GM10248 (cell line): ENCODE data around the gene SCAI.
"Not testable (repeated sequence)": the region's sequence is repeated elsewhere in the genome, so short reads cannot be mapped to it uniquely, and the experiment has no call there.

Experiments
- CTCF ChIA-PET: fragments of 300-600 bp; sonication (Branson Sonifier 250); formaldehyde crosslinking; extraction: SDS; loops from one replicate; lab custom pipeline; 2021; ENCODE audit warnings: antibody characterized with exemption; lab: Yijun Ruan, JAX
- POLR2A ChIA-PET: fragments of 350-650 bp; sonication (Branson Sonifier 250); formaldehyde crosslinking; extraction: SDS; loops from one replicate; lab custom pipeline; 2020; ENCODE audit warnings: antibody characterized with exemption; lab: Yijun Ruan, JAX
- DNase-seq: peaks from one replicate; pipeline ENCODE4 v3.0.0; 2012; ENCODE audit errors: extremely low spot score
- CTCF ChIP-seq: IDR thresholded peaks from 2 replicates; pipeline ENCODE4 v1.5.1; 2012; ENCODE audit warnings: mild to moderate bottlenecking, low read depth; ENCODE audit errors: extremely low read depth, missing control alignments, control extremely low read depth

The SCAI gene

GRCh38 chr9:124928116-124928515 is 215.2 kb downstream of the SCAI start:
- no peak for TF ChIP-seq CTCF
- POLR2A ChIA-PET = no interaction called here
- no peak for DNase-seq
- CTCF ChIA-PET = no interaction called here

DNA sequence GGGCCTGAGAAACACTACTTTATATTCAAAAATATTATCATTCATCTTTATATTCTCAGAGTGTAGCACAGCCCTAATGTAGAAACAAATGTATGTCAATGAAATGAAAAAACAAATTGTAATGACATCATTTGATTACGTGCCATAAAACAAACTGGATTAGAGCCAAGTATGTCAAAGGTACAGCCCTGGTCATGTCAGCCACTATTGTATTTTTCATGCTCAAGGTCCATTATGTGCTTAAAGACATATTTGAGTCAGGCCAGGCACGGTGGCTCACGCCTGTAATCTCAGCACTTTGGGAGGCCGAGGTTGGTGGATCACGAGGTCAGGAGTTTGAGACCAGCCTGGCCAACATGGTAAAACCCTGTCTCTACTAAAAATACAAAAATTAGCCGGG is 222.9 kb downstream of the SCAI start:
- POLR2A ChIA-PET, DNase-seq: not testable (repeated sequence)
- CTCF ChIA-PET = interaction anchor here (1.3 to 2.4 kb wide), 3 partner anchors 9 to 13 kb away, joined by 3 to 12 read pairs (median 4); no protein-coding TSS in a partner anchor

GRCh38 chr9:124914753-124915405 is 228.4 kb downstream of the SCAI start:
- POLR2A ChIA-PET = no interaction called here

GRCh38 chr9:124913378-124913777 is 229.9 kb downstream of the SCAI start:
- ChIA-PET POLR2A (no interaction called here), CTCF (no interaction called here)
- DNase-seq = no peak
- no peak for TF ChIP-seq CTCF

More at GRCh38 chr9:124914753-124915405, 228.4 kb downstream of the SCAI start:
- no peak for TF ChIP-seq CTCF
- no peak for DNase-seq
- CTCF ChIA-PET = no interaction called here

GRCh38 chr9:124911766-124912165 is 231.6 kb downstream of the SCAI start:
- CTCF ChIA-PET = interaction anchor here (0.9 to 1.7 kb wide), 4 partner anchors 9 to 232 kb away, joined by 3 to 5 read pairs (median 4); partner anchors contain the start of gene SCAI

DNA sequence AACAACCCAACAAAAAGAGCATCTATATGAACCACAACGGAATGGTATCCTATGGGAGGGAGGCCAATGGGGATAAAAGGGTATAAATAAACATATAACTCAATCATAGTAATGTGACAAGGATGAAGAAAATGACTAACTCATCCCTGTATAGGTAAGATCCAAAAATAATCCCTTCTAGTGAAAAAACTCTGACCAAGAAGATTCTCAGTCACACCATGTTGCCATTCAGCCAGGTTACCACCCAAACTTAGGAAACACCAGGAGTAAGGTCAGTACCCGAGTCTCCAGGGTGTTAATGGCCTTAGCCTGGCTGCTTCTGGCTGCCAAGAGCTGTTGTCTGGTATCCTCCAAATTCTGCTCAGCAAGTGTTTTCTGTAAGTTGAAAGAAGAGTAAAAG is 235.2 kb downstream of the SCAI start:
- no peak for DNase-seq
- POLR2A ChIA-PET = no interaction called here
- CTCF ChIA-PET = interaction anchor here (1.2 to 1.5 kb wide), 2 partner anchors 14 to 250 kb away, joined by 3 read pairs; no protein-coding TSS in a partner anchor
- no peak for TF ChIP-seq CTCF

More at GRCh38 chr9:124911766-124912165, 231.6 kb downstream of the SCAI start:
- no peak for TF ChIP-seq CTCF
- POLR2A ChIA-PET = no interaction called here
- DNase-seq = no peak

GRCh38 chr9:124906966-124907365 is 236.4 kb downstream of the SCAI start:
- no peak for DNase-seq
- ChIA-PET CTCF (no interaction called here), POLR2A (no interaction called here)
- no peak for TF ChIP-seq CTCF
